DMS 273 (cell line): Measurements from ENCODE around the gene RPL10.

Source experiments
- DNase-seq: peaks from one replicate; lab custom pipeline; 2025; ENCODE audit not compliant: unreplicated experiment; lab: John Stamatoyannopoulos, UW

Gene RPL10

DNA sequence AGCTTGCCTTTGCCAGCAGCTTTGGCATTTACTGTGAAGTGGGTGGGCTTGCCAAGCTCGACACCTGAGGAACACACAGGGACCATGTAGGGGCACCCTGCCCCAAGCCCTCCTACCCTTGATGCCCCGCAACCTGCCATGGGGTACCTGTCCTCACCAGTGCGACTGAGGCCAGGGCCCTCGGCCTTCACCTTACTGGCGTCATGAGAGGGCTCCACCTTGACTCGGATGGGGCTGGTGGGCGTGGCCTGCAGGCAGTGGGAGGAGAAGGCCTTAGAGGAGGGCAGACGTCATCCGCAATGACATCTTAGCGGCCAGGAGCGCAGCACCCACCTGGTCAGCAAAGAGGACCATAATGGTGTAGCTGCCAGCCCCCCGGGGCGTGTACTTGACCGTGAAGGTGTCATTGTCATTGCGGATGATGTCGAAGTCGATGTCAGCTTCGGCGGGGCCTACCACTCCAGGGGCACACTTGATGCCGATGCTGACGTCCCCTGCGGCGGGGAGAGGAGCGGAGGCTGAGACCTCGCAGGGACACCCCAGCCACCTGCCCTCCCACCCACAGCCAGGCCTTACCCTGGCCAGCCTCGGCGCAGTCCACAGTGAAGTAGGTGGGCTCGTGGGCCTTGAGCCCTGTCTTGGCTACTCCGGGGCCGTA lies 36.0 kb upstream of the RPL10 start:
- no peak for DNase-seq

DNA sequence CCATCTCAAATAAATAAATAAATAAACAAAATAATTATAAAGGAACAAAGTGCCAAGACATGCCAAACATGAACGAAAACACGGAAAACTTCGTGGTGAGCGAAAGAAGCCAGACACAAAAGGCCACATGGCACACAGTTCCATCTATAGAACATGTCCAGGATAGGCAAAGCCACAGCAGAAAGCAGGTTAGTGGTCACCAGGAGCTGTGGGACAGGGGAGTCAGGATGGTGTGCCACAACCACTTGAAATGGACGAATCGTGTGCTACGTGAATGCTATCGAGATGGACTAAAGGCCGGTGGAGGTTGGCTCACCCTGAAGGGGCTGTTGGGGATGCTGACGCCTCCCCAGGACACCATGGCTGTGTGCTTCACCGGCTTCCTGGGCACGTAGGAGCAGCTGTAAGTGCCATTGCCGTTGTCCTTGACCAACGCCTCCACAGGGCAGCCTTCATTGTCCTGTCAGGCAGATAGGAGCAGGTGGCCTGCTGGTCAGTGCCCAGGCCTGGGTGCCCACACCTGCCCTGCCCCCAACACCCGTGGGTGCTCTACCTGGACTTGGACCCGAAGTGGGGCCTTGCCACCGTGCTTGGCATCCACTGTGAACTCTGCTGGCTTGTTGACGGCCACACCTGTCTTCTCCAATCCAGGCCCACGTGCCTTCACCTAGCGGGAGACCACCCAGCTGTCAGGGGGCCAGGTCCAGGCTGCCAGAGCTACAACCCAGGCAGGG lies 34.3 kb upstream of the RPL10 start:
- DNase-seq: no peak

DNA sequence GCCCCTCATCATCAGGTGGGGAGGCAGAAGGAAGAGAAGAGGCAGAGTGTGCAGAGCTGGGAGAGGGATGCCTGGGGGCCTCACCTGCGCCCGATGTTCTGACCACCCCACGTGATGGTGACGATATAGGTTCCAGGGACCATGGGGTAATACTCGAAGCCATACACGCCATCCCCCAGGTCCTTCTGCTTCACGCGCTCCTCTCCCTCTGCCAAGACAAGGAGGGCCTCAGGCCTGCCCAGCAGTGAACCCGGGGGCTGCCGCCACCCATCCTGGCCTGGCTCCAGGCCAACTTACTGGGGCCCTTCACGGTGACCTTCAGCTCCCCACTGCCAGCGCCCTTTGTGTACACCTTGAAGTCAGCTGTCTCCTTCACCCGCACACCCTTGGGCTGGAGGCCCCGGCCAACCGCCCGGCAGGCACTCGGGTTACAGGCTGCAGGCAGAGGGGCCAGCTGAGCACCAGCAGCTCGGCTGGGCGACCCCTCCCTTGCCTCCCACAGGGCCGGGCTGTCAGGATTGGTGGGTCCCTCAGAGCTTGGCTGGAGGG lies 33.1 kb upstream of the RPL10 start:
- no peak for DNase-seq

DNA sequence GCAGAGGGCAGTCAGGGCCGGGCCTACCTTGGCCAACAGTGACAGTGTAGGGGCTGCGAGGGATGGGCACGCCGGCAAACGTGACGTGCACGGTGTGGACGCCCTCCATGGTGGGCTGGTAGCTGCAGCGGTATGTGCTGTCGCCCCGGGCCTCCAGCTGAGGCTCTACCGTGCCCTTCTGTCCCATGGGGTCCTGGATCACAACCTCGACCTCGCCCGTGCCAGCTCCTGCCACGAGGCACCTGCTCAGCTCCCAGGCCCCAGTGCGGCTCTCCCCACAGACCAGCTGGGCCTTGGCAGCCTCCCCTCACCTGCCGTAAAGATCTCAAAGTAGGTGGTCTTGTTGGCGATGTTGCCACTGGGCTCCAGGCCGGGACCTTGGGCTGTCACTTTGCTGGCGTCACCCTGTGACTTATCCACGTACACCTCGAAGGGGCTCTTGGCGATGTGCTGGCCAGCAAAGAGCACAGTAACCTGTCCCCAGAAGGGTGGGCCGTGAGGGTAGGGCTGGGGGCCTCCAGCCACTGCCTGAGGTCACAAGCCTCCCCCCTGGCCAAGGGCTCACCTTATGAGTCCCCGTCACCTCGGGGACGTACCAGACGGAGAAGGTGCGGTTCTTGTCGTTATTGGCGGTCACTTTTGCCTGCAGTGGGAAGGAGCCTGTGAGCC lies 32.0 kb upstream of the RPL10 start:
- DNase-seq: no peak

DNA sequence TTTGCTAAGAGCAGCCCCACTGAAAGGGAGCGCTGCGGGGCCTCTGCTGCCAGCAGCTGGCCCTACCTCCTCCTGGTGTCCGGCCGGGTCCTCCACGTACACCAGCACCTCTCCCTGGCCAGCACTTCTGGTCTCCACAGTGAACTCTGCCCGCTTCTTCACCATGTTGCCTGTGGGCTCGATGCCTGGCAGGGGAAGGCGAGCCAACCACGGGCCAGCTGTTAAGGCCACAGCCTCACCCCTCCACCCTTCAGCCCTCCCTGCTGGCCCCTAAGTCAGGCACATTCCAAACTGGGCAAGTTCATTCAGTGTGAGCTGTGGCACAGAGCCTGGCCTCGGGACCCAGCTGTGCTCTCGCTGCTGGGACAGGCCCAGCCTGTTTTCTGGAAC lies 31.5 kb upstream of the RPL10 start:
- DNase-seq: peak; percentile 49

DNA sequence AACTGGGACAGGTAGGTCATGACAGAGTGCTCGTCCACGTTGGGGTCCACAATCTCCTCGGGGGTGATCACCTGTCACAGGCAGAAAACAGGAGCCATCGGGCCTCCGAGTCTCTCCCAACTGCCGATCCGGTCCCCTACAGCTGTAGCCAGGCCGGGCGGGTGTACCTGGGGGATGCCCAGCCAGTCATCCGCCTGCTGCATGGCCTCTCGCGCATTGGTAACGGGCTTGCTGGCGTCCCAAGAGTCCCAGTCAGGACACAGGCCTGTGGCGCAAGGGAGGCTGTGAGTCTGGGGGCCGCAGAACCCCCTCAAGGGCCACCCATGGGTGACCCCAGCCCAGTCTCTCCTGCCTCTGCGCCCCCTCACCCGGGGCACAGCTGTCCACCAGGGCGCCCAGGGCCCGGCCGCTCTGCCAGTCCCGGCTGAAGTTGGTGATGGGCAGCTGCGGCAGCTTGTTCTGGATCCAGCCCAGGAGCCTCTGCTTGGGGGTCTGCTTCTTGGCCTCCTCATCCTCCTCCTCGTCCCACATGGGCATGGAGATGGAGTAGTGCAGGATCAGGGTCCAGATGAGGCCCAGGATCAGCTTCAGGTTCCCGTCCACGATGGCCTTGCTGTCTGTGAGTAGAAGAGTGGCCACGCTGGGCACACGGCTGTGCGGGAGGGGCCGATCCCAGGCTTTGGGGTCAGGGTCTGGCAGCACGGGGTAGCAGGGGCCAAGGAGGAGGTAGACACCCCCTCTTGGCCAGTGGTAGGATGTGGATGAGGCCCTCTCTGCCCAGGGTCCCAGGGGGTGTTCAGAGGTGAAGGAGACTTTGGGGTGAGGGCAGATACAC lies 30.5 kb upstream of the RPL10 start:
- no peak for DNase-seq

DNA sequence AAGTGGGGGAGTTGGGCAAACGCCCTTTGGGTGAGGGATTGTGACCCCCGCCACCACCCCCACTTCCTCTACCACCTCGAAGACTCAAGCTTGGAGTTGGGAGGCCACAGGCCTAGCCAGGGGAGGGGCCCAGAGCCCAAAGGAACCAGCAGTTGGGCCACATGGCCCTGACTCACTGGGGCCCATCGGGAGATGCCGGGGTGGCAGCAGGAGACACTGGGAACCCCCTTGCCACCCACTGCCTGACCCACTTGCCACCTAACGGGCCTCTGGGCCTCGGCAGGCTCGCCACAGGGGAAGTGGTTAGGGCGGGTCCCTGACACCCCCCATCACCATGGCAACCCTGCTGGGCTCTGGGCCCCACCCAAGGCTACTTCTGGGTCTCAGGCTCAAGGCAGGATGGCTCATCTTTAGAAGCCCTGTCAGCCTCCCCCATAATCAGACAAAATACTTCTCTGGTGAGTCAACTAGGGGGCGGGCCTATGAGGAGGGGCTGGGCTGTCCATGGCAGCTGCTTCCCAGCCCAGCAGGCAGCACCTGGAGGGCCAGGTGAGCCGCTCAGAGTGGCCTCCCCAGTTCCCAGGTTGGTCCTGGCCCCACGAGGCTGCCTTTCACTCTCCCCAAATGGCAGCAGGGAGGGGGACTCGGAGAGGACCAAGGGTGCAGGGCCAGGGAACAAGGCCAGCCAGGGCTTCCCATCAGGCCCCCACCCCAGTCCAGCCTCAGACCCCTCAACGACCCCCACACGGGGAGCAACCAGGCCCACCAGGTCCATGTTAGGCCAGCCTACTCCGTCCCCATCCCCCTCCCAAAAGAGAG lies 29.3 kb upstream of the RPL10 start:
- peak; percentile 54 for DNase-seq

DNA sequence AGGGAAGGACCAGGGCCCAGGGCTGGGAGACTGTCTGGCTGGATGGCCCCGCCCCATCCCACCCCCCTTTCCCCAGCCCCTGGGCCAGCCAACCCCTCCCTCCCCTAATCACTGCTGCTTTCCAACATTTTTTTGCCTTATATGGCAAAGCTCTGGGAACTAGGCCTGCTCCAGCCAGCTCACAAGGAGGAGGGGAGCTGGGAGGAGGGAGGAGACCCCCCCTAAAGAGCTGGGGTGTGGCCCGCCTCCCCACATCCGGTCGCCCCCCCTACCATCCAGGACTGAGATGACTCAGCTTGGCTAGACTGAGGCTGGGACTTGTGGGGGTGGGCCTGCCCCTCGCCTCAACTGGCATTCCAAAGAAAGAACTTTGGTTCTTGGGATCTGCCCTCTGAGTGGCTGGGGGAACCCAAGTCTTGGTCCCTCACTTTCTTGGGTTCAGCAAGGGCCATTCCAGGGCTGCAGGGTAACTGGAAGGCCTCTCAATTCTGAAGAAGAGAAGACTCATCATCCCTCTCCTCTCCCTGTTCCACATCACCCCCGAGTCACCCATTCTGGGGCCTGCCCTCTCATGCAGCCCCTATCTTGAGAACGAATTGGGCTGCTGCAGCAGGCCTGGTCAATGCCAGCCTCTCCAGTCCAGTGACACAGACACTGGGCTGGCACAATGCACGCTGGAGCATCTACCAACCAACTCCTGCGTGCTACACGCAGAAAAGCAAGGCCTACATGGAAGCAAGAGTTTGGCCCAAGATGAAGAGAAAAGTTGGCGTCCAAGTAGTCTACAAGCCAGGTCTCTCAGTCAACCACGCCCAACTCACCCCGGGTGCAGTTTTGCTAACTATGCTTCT lies 28.5 kb upstream of the RPL10 start:
- DNase-seq: peak; percentile 88

DNA sequence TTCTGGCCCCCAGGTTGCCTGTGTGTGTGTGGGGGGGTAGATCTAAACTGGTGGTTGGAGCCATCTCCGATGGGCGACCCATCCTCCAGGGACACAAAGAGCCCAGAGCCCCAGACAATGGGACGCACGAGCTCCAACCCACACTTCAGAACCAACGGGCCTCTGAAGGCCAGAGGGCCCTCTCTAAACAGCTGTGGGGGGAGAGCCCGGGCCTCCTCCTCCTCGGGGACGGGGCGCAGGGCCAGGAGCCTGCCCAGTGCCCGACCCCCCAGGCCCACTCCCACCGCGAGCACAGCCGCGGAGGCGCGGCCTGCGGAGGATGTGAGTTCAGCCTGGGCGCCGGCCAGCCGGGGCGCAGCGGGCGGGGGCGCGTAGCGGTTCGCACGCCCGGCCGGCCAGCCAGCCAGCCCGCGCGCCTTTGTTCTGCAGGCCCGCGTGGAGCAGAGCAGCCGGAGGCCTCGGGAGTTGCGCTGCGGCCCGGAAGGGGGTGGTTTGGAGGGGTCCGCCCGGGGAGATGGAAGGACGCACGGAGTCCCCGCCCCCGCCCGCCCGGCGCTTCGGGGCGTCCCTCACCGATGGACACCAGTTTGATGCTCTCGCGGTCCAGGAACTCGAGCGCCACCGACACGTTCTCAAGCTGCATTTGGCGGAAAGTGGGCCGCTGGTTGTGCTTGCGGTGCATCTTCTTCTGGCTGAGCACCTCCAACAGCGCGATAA lies 27.7 kb upstream of the RPL10 start:
- peak; percentile 68 for DNase-seq

DNA sequence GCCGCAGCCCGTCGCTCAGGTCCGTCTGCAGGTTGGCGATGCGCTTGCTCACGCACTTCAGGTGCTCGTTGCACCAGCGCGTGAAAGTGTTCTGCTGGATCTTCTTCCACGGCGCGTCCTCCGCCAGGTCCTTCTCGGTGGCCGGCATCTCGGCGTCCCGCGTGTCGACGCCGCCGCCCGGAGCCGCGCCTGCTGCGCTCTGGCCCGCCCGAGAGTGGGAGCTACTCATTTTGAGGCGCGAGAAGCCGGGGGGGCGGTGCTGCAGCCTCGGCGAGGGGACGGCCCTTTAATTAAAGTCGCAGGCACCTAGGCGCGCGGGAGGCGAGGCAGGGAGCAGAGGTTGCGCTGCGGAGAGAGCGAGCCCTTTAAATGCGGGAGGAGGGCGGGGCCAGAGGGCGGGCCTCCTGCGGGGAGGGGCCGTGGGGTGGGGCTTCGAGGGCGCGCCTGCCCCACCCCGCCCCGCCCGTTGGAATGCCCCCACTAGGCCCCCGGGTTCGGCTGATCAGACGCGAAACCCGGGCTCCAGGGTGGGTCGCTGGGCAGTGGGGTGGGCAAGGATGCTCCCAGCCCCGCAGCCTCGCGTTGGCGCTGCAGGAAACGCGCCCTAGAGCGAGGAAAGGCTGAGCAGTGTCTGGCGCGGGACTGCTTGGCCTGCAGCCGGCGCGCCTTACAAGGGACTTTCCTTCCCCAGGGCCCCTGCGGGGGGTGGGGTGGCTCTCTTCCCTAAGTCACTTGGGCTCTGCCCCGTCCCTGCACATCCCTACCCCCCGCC lies 27.0 kb upstream of the RPL10 start:
- peak; percentile 96 for DNase-seq

DNA sequence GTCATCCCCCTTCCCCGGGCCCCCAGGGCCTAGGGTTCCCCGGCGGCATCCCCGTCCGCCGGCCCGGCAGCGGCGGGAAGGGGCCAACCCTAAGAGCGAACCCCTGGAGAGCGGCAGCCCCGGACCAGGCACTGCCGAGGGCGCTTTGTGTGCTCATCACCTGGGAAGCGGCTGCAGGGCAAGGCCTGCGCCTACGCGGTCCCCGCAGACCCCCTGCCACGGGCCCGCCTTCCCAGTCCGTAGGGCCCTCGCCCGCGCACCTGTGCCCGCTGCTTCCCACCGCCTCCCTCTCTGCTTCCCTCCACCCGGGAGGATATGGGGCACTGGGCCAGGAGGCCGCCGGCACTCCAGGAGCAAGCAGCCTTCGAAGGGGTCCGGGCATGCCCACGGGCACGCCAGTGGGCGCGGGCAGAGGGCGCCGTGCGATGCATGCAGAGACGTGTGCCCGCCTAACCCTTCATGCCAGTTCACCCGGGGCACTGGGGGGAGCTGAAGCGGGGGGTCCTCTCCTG lies 26.3 kb upstream of the RPL10 start:
- peak; percentile 50 for DNase-seq

DNA sequence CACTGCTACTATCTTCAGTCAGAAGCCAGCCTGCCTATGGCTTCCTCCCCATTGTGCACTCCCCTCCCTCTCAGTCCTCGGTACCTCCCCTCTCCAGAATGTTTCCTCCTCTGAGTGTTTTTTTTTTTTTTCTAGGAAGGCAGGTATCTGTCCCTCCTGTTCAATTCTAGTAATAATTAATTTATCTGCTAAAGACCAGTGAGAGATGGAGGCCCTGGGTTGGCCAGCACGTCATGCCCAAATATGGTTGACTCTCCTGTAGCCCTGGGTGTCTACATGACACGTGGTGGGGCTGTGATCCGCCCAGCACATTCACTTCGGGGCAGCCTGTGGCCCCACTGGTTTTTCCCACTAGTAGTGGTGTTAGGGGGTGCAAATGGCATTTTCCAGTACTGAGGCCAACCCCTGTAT lies 25.6 kb upstream of the RPL10 start:
- peak; percentile 33 for DNase-seq

DNA sequence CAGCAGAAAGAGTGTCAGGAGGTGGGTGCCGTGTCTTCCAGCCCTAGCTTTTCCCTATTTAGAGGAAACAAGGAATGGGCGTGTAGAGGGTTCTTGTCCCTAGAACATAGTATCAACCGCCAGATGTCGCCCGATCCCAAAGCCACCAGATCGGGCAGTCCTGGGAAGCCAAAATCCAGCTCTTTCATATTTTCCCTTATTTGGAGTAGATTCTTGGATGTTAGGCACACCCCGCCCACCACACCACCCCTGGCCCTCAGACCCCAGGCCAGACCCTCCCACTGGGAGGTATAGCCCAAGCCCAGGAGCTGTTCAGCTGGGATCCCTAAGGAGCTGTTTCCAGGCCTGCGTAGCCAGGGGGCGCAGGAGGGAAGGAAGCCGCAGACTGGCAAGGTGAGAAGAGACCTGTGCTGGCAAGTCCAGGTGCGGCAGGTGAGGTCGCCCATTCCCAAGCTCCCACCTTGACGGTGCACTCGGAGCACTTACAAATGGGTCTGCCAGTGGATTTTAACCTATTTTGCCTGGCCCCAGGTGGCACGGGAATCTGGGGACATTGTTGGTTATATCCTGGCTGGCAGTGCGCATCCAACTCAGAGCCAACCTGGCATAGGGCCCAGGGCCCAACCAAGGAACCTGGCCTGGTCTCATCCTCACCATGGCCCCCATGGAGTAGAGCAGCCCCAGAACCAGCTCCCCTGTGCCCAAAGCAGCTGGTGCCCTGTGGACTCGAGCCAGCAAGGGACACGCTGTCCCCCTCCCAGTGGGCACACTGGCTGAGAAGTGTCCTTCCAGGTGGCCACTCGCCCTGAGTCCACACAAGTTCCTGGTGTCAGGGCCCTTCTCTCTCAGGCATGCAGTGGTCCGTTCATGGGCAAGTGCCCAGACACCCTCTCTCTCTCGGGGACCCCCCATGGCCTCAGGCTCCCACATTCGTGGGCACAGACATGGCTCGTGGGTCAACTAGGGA lies 24.6 kb upstream of the RPL10 start:
- DNase-seq: peak; percentile 89

DNA sequence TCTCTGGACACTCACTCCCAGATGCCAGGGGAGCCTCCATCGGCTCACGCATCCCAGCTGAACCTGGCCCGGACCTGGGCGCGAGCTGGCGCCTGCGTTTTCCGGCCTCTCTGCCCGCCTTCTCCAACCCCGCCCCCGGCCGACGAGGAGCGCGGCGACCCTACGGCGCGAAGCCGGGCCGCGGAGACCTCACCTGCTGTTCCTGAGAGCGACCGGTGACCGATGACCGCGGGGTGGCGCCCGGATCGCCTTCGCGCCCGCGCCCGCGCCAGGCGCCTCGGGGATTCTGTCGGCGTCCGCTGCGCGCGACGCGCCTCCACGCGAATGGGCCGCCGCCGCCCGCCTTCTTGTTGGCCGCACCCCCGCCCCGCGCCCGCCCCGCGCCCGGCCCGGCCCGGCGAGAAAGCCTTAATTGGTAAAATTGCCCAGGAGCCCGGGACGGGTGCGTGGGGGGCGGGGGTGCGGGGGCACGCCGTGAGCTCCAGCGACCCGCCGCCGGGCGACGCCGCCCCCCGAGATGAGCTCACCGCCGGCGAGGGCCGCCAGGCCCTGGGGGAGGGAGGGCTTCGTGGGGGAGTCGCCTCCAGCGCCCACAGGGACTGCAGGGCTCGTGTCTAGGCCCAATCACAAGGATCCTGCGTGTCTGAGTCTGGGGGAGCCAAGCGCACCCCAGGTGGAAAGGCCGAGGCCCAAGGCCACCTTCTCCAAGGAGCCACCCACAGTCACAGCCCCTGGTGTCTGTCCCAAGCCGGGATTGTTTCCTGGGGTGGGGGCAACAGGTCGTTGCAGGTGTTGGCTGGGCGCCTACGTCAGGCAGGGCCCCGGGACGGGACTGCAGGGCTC lies 23.6 kb upstream of the RPL10 start, which contains the start of gene FLNA:
Gene FLNA (minus strand): TSS at position 322 of the 843 bp plus-strand sequence. CDS start 3,389 bp downstream, outside the sequence.
- peak; percentile 69 for DNase-seq

DNA sequence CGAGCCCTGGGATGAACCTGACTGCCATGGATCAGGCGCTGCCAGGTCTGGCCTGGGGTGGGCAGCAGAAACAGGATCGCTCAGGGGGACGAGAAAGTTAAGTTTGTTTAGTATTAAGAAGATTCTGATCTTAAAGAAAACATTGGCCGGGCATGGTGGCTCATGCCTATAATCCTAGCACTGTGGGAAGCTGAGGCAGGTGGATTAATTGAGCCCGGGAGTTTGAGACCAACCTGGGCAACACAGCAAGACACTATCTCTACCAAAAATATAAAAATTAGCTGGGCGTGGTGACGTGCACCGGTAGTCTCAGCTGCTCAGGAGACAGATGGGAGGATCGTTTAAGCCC lies 23.0 kb upstream of the RPL10 start:
- peak; percentile 55 for DNase-seq

DNA sequence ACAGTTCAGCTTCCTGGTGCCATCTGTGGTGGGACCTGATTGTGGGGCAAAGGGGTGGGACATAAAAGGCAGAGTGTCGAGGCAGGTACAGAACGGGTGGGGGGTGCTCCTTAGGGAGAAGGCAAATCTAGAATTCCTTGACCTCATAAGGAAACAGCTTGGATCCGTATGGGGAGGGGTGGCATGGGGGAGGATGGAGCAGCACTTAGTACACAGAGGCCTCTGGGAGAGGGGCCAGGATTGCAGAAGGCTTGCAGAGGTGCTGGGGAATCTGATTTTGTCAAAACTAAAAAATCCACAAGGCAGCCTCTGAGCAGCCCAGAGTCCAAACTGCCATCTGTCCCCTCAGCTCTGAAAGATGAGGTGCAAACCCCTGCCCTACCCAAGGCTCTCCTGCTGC lies 21.4 kb upstream of the RPL10 start:
- peak; percentile 78 for DNase-seq
